AG09309 (cell line): ENCODE results near the gene ATG9A.

ENCODE experiments used
- DNase-seq: peaks from one replicate; pipeline ENCODE4 v3.0.0-alpha.2; 2010; ENCODE audit warnings: low read depth
- H3K4me3 ChIP-seq: 2 replicates; pipeline ENCODE4 v1.5.1; 2011; ENCODE audit warnings: mild to moderate bottlenecking, low read depth, low read length, moderate library complexity; ENCODE audit not compliant: control insufficient read depth
- TF ChIP-seq, protein P1 (sequence below): IDR thresholded peaks from 2 replicates; pipeline ENCODE4 v1.5.1; 2011; ENCODE audit warnings: mild to moderate bottlenecking, low read depth, low read length, inconsistent platforms; ENCODE audit not compliant: insufficient read depth, control insufficient read depth; ENCODE audit errors: missing control alignments

Gene ATG9A

DNA sequence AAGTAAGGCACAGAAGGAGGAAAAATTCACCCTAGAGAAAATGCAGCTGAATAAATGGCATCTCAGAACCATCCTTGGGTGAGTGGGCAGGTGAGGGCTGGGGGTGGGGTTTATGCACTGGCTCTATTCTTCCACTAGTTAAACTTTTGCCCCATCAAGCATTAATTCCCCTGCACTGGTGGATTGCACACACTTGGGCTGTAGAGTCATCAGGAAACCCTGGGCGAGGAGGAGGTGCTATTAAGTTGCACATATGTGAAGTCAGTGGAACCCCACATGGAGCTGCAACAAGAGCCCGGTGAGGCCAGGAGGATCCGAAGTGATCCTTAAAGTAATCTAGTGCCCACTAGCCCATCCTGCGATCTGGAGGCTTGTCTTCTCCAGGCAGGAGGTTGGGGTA, 42.9 kb upstream of the ATG9A start:
- DNase-seq, result no peak
- TF ChIP-seq, protein P1, sequence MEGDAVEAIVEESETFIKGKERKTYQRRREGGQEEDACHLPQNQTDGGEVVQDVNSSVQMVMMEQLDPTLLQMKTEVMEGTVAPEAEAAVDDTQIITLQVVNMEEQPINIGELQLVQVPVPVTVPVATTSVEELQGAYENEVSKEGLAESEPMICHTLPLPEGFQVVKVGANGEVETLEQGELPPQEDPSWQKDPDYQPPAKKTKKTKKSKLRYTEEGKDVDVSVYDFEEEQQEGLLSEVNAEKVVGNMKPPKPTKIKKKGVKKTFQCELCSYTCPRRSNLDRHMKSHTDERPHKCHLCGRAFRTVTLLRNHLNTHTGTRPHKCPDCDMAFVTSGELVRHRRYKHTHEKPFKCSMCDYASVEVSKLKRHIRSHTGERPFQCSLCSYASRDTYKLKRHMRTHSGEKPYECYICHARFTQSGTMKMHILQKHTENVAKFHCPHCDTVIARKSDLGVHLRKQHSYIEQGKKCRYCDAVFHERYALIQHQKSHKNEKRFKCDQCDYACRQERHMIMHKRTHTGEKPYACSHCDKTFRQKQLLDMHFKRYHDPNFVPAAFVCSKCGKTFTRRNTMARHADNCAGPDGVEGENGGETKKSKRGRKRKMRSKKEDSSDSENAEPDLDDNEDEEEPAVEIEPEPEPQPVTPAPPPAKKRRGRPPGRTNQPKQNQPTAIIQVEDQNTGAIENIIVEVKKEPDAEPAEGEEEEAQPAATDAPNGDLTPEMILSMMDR, result no peak
- no peak overlapping the region for H3K4me3 ChIP-seq

GRCh38 chr2:219271021-219271420, 41.6 kb upstream of the ATG9A start:
- TF ChIP-seq, protein P1, result no peak
- H3K4me3 ChIP-seq, result no peak overlapping the region
- DNase-seq, result no peak

DNA sequence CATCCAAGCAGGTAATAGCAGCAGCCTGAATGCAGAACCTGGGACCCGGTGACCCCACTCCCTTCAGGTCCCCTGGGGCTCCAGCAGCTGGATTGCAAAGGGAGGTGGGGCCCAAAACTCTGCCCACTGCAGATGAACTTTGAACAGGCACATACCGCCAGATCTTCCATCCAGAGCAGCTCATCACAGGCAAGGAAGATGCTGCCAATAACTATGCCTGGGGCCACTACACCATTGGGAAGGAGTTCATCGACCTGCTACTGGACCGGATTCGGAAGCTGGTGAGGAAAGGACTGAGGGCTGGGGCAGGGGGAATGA, 40.6 kb upstream of the ATG9A start:
- TF ChIP-seq, protein P1, result no peak
- H3K4me3 ChIP-seq, result no peak overlapping the region
- no peak for DNase-seq

GRCh38 chr2:219269362-219270054, 40.1 kb upstream of the ATG9A start:
- DNase-seq, result no peak
- no peak overlapping the region for H3K4me3 ChIP-seq
- TF ChIP-seq, protein P1, result no peak

- no peak for DNase-seq
- TF ChIP-seq, protein P1, result no peak
- no peak overlapping the region for H3K4me3 ChIP-seq
Observed at GRCh38 chr2:219268294-219268693, 38.9 kb upstream of the ATG9A start.

DNA sequence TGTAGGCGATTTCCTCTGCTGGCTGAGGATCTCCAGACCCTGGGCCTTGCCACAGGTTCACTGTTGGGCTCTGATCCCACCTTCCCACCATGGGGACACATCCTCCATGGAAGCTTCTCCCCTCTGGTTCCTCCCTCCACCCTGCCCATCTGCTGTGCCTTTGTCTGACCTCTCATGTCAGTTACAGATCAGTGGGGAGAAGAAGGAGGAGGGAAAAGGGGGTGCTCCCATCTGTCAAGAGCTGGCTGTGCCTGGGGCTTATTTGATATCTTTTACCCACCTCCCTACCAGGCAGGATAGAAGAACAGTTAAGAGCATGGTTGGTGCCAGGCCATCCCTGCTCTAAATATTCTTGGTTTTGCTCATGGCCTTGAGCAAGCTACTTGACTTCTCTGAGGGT, 37.5 kb upstream of the ATG9A start:
- DNase-seq, result no peak
- no peak overlapping the region for H3K4me3 ChIP-seq
- TF ChIP-seq, protein P1, result no peak

GRCh38 chr2:219266232-219266631, 36.8 kb upstream of the ATG9A start:
- no peak for DNase-seq
- no peak overlapping the region for H3K4me3 ChIP-seq
- TF ChIP-seq, protein P1, result no peak
